GM21367 (cell line): ENCODE measurements around the gene PPM1K.

Experiments
- ATAC-seq: cut with Tn5 transposase; IDR thresholded peaks from one replicate; pipeline ENCODE4 v1.9.1; 2021; ENCODE audit not compliant: unreplicated experiment

PPM1K gene

DNA sequence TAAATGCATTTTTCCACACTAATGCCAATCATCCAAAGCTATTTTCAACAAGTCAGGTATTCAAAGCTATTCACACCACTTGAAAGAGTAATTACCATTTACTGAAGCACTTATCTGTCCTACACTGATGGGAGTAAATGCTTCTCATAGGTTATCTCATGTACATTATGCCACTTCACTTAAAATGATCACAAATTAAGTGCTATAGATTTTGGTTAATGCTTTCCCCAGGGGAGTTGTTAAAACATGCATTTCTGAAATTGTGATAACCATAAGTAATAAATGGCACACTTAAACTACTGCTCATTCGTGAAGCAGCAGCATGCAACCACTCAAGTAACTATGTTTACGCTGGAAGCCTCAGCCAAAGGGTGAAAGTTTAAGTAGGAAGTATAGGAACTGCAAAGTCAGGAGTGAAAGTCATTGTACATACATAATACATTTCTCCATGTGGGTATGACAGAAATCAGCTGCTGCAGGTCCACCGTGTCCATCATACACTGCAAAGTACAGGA is 6.6 kb downstream of the PPM1K start:
- ATAC-seq = no peak

DNA sequence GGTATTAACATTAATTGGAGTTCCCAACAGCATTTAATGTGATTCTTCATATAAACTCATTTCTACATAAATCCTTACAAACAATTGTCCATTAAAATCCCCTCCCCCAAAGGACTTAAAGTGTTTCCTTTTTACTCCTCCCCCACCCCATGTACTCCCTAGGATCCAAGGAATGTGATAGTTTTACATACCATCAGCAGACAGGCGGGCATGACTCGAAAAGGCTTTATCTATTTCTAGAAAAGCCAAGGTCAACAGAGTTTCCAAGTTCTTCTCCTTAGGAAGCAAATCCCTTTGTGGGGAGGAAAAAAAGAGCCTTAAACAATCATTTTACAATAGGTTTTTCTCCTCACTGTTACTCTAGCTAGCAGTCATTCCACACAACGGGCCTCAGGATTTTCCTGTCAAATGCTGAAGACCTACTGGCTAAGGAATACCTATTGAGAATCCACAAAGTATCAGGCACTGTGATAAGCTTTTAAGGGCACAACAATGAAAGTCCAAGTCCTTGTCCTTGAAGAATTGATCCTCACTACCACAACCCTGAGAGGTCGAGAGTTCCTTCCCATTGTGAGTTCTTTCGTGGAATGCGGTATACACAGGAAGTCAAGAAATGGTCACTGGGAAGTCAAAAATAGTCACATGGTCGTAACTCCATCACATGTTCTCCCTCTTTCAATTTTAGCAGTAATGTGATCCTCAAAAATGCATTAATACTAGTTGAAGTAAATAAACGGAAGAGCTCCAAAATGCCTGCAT is 7.2 kb downstream of the PPM1K start:
- no peak for ATAC-seq

GRCh38 chr4:88275949-88276515 is 8.3 kb downstream of the PPM1K start:
- ATAC-seq = no peak

DNA sequence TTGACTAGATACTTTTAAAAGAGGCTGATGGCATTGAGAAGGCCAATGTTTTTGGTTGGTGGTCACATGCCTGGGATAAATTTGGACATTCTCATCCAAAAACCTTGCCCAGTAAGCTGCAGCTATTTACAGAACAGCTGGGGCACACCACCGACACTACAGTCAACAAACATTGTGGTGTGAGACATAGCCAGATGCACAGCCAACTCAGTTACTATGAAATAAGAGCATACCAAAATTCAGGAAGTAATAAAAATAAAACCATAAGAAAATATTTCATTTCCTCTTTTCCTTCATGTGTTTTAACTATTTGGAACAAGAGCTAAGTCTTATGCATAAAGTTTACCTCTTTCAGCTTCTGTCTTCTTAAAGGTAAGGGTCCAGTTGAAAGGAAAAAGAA is 8.8 kb downstream of the PPM1K start:
- peak; percentile 69 for ATAC-seq

DNA sequence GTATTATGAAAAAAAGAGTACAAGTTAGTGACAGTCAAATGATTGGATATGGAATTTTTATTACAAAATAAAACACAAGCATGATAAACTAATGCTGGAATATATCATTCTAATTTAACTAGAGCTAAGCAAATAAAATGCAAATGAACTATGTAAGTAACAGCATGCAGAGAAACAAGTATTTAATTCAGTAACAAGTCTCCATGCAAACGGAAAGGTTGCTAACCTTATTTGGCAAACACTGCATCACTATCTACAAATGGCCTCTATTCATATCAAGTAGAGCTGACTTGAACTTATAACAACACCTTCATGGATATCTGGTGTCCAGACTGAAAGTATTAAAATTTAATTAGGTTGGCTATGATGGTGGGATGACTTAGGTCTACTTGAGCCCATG is 15.4 kb downstream of the PPM1K start:
- no peak for ATAC-seq

DNA sequence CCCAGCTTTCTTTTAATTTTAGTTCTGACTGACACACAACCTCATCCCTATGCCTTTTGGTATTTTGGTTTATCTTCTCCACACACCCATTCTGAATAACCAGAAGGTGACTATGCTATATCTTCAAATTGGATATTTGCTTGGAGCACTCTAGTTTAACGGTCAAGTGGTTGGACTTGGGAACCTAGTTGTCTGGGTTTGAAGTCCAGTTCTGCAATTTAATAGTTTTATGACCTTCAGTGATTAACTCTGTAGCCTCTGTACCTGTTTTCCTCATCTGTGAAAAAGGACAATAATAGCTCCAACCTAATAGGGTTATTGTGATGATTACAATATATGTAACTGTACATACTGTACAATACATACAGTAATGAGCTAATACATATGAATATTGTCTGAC is 20.0 kb downstream of the PPM1K start:
- ATAC-seq = no peak

- no peak for ATAC-seq
These were observed 26.6 kb downstream of the PPM1K start for GRCh38 chr4:88257726-88258125.

DNA sequence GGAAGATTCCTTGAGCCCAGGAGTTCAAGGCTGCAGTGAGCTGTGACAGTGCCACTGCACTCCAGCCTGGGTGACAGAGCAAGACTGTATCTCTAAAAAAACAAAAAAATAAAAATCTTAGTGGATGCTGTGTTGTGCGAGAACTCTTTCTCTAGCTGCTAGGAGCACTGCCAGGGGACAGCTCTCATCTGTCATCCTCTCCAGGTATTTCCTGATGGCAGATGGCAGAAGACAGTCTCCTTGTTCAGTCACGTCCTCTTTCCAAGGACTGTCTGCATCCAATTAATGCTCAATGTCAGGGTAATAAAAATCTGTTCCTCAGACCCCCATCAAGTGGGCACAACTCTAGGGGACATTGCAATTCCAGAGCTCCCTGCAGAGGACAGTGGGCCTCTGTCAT is 29.2 kb downstream of the PPM1K start:
- no peak for ATAC-seq

DNA sequence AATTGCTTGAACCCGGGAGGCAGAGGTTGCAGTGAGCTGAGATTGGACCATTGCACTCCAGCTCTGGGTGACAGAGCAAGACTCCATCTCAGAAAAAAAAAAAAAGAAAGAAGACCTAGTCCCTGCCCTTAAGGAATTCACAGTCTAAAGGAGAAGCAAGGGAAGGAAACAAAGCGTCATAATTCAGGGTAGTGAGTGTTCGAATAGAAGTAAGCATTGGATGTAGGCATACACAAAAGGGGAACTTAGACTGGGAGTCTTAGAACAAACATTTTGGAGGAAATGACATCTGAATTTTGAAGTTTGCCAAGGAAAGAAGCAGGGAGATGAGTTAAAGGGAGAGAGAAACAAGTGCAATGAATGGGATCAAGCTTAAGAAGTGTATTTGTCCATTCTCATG is 32.4 kb downstream of the PPM1K start:
- no peak for ATAC-seq

DNA sequence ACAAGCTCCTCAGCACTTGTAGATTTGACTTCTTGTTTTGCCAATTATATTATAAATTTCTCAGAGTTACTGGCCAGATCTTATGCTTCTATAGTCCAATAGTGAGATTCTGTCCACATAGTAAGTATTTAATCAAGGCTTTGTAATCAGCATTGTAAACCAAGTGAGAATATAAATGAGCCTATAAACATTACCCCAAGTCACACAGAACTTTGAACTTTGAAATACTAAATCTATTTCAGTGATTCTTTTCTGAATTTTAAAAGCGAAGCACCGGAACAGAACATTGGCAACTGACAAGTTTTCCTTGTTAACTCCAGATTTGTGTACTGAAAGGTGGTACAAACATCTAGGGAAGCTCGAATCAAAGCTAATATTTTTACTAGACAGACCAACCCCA is 37.2 kb downstream of the PPM1K start:
- no peak for ATAC-seq

DNA sequence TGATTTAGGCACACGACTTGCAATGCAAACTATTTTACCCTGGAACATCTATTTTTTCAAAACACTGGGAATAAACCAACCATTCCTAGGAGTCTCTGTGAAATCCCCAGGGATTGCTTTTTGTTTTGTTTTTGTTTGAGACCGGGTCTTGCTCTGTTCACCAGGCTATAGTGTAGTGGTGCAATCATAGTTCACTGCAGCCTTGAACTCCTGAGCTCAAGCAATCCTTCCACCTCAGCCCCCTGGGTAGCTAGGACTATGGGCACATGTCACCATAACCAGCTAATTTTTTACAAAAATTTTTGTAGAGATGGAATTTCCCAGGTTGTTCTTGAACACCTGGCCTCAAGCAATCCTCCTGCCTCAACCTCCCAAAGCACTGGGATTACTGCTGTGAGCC is 37.8 kb downstream of the PPM1K start:
- no peak for ATAC-seq

- ATAC-seq = peak; percentile 80
These were observed 39.4 kb downstream of the PPM1K start for GRCh38 chr4:88244816-88245579.

- ATAC-seq = no peak
These were observed 40.3 kb downstream of the PPM1K start for GRCh38 chr4:88244056-88244455.

DNA sequence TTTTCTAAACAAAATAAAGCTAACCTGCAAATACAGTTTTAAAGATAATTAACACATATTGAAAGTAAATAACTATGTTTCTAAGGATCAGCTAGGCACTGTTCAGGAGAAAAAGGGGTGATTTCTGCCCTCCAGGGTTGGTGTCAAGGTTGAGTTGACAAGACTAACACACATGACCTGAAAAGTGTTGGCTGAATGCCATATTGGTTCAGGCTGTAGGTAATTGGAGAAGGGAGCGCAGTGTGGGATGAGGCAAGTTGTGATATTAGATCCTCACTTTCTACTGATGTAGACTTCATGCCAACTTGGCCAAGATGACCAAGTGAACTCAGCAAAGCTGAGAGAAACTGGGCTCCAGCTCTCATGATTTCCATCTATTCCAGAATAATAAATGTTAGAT is 42.2 kb downstream of the PPM1K start:
- no peak for ATAC-seq

- no peak for ATAC-seq
These were observed 44.1 kb downstream of the PPM1K start for GRCh38 chr4:88240297-88240714.

DNA sequence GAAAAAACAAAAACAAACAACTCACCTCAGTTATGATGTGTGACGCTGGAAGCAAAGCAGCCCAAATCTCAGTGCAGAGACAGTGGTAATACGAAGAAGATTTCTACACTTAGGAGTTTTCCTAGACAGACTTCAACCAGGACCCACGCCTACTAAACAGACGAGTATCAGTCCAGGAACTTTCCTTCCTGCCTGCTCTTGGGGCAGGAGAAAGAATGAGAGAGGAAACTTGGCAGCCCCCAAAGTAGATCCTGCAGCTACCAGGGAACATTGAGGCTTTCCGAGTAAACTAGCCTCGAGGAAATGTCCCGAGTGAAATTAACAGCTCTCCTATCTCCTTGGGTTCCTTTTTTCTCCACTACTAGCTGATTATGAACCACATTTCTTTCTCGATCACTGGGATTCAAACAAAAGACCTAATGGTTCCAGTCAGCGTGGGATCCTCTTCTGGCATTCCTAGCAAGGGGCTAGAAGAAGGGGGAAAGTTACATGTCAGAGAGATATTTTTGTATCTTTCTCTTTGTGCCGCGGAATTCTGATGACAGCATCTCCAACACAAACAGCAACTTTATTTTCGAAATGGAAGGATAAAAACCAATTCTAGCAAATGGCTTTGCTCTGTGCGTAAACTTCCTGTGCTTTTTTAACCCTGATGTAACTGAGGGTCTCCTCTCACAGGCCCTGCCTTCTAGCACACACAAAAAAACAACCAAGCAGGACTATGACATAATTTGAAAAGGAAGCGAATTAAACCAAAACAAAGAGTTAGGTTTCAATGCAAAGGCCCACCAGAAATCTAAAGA is 53.2 kb downstream of the PPM1K start:
- no peak for ATAC-seq

GRCh38 chr4:88230461-88230891 is 53.9 kb downstream of the PPM1K start:
- no peak for ATAC-seq

GRCh38 chr4:88227734-88228133 is 56.6 kb downstream of the PPM1K start:
- no peak for ATAC-seq

- ATAC-seq = no peak
These were observed 58.2 kb downstream of the PPM1K start for GRCh38 chr4:88226143-88226542.

- no peak for ATAC-seq
These were observed 58.9 kb downstream of the PPM1K start for GRCh38 chr4:88225232-88226105.
